GM18907 (cell line): ENCODE results near the gene ADPRM.
"Not testable (repeated sequence)": the region's sequence is repeated elsewhere in the genome, so short reads cannot be mapped to it uniquely, and the experiment has no call there.

ENCODE experiments used
- ATAC-seq: cut with Tn5 transposase; IDR thresholded peaks from one replicate; pipeline ENCODE4 v1.9.1; 2021; ENCODE audit warnings: mild to moderate bottlenecking, moderate library complexity; ENCODE audit not compliant: unreplicated experiment

ADPRM gene

GRCh38 chr17:10698096-10698818, 863 bp downstream of the ADPRM start:
- peak; percentile 1 for ATAC-seq

- no peak for ATAC-seq
Observed at GRCh38 chr17:10699856-10700255, 2.5 kb downstream of the ADPRM start.

GRCh38 chr17:10702574-10702973, 5.2 kb downstream of the ADPRM start:
- ATAC-seq: no peak

- ATAC-seq: no peak
Observed at GRCh38 chr17:10705727-10706126, 8.3 kb downstream of the ADPRM start.

- ATAC-seq: no peak
Observed at GRCh38 chr17:10713318-10713717, 15.9 kb downstream of the ADPRM start.

GRCh38 chr17:10716218-10716617, 18.8 kb downstream of the ADPRM start:
- ATAC-seq: no peak

GRCh38 chr17:10718547-10718946, 21.2 kb downstream of the ADPRM start:
- ATAC-seq: no peak

GRCh38 chr17:10724546-10725195, 27.3 kb downstream of the ADPRM start:
- no peak for ATAC-seq

GRCh38 chr17:10725262-10725661, 27.9 kb downstream of the ADPRM start:
- ATAC-seq: no peak

GRCh38 chr17:10726196-10726595, 28.8 kb downstream of the ADPRM start:
- ATAC-seq: no peak

- no peak for ATAC-seq
Observed at GRCh38 chr17:10727192-10727591, 29.8 kb downstream of the ADPRM start.

GRCh38 chr17:10728331-10728892, 31.0 kb downstream of the ADPRM start:
- no peak for ATAC-seq

GRCh38 chr17:10729334-10730193, 32.2 kb downstream of the ADPRM start, which contains the start of gene TMEM220:
Gene TMEM220 (minus strand): TSS chr17:10730023. CDS start chr17:10729851, 172 bp downstream.
- peak; percentile 90 for ATAC-seq

GRCh38 chr17:10730247-10730646, 32.9 kb downstream of the ADPRM start:
- ATAC-seq: not testable (repeated sequence)

- no peak for ATAC-seq
Observed at GRCh38 chr17:10731408-10731879, 34.0 kb downstream of the ADPRM start.

GRCh38 chr17:10732121-10732520, 34.7 kb downstream of the ADPRM start:
- ATAC-seq: not testable (repeated sequence)

GRCh38 chr17:10733666-10734065, 36.3 kb downstream of the ADPRM start:
- ATAC-seq: no peak

- ATAC-seq: no peak
Observed at GRCh38 chr17:10735251-10735650, 37.9 kb downstream of the ADPRM start.

- no peak for ATAC-seq
Observed at GRCh38 chr17:10735821-10736220, 38.4 kb downstream of the ADPRM start.

- ATAC-seq: peak; percentile 49
Observed at GRCh38 chr17:10737168-10737622, 39.8 kb downstream of the ADPRM start.

- ATAC-seq: no peak
Observed at GRCh38 chr17:10737736-10738135, 40.3 kb downstream of the ADPRM start.
